Measurements from ENCODE around the gene NKAIN2.
A peak's percentile ranks its signal among the peaks of the same experiment; 100 is the strongest.

The NKAIN2 gene

GRCh38 chr6:123808556-123808955 lies 4.9 kb downstream of the NKAIN2 start:
- DNase-seq (ENCODE audit: low read depth, low spot score), result no peak

GRCh38 chr6:123810214-123810613 lies 6.5 kb downstream of the NKAIN2 start:
- no peak for DNase-seq (ENCODE audit: low read depth, low spot score)

GRCh38 chr6:123810948-123811347 lies 7.3 kb downstream of the NKAIN2 start:
- DNase-seq (ENCODE audit: low read depth, low spot score), result no peak

GRCh38 chr6:123811378-123811777 lies 7.7 kb downstream of the NKAIN2 start:
- DNase-seq (ENCODE audit: low read depth, low spot score), result no peak

- no peak for DNase-seq (ENCODE audit: low read depth, low spot score)
Measured at GRCh38 chr6:123812621-123813020, 9.0 kb downstream of the NKAIN2 start.

- no peak for DNase-seq (ENCODE audit: low read depth, low spot score)
Measured at GRCh38 chr6:123821112-123821511, 17.4 kb downstream of the NKAIN2 start.

- peak; percentile 1 for DNase-seq (ENCODE audit: low read depth, low spot score)
Measured at GRCh38 chr6:123829302-123829953, 25.8 kb downstream of the NKAIN2 start.

- DNase-seq (ENCODE audit: low read depth, low spot score), result no peak
Measured at GRCh38 chr6:123830120-123830519, 26.5 kb downstream of the NKAIN2 start.

GRCh38 chr6:123838505-123839234 lies 35.0 kb downstream of the NKAIN2 start:
- no peak for DNase-seq (ENCODE audit: low read depth, low spot score)

GRCh38 chr6:123841067-123841896 lies 37.6 kb downstream of the NKAIN2 start:
- DNase-seq (ENCODE audit: low read depth, low spot score), result no peak

GRCh38 chr6:123844011-123844410 lies 40.3 kb downstream of the NKAIN2 start:
- DNase-seq (ENCODE audit: low read depth, low spot score), result no peak

GRCh38 chr6:123848347-123848746 lies 44.7 kb downstream of the NKAIN2 start:
- DNase-seq (ENCODE audit: low read depth, low spot score), result no peak

GRCh38 chr6:123849406-123849805 lies 45.7 kb downstream of the NKAIN2 start:
- DNase-seq (ENCODE audit: low read depth, low spot score), result no peak

- no peak for DNase-seq (ENCODE audit: low read depth, low spot score)
Measured at GRCh38 chr6:123850555-123850954, 46.9 kb downstream of the NKAIN2 start.

GRCh38 chr6:123854201-123854600 lies 50.5 kb downstream of the NKAIN2 start:
- no peak for DNase-seq (ENCODE audit: low read depth, low spot score)

GRCh38 chr6:123855506-123855905 lies 51.8 kb downstream of the NKAIN2 start:
- DNase-seq (ENCODE audit: low read depth, low spot score), result no peak

- no peak for DNase-seq (ENCODE audit: low read depth, low spot score)
Measured at GRCh38 chr6:123859291-123859690, 55.6 kb downstream of the NKAIN2 start.

- no peak for DNase-seq (ENCODE audit: low read depth, low spot score)
Measured at GRCh38 chr6:123869334-123869733, 65.7 kb downstream of the NKAIN2 start.

- no peak for DNase-seq (ENCODE audit: low read depth, low spot score)
Measured at GRCh38 chr6:123873974-123874373, 70.3 kb downstream of the NKAIN2 start.

GRCh38 chr6:123875784-123876183 lies 72.1 kb downstream of the NKAIN2 start:
- DNase-seq (ENCODE audit: low read depth, low spot score), result no peak

- DNase-seq (ENCODE audit: low read depth, low spot score), result no peak
Measured at GRCh38 chr6:123879749-123880148, 76.1 kb downstream of the NKAIN2 start.

GRCh38 chr6:123888771-123889513 lies 85.3 kb downstream of the NKAIN2 start:
- DNase-seq (ENCODE audit: low read depth, low spot score), result no peak
